GM18861 (cell line): Measurements from ENCODE around the gene NCLN.
"Not testable (repeated sequence)": the region's sequence is repeated elsewhere in the genome, so short reads cannot be mapped to it uniquely, and the experiment has no call there.

Experiments
- ATAC-seq: cut with Tn5 transposase; IDR thresholded peaks from one replicate; pipeline ENCODE4 v1.9.1; 2021; ENCODE audit not compliant: unreplicated experiment

NCLN gene

GRCh38 chr19:3185461-3186159 is at the start of gene NCLN:
Gene NCLN, plus strand, starts transcription at chr19:3185930. Its CDS starts 101 bp downstream, at chr19:3186031.
- ATAC-seq, result peak; percentile 59

- ATAC-seq, result no peak
These were observed 49.6 kb upstream of the NCLN start, which contains the start of gene GNA15 for GRCh38 chr19:3135961-3136683. Gene GNA15, plus strand, starts transcription at chr19:3136033. Its CDS starts 418 bp downstream, at chr19:3136451.

GRCh38 chr19:3136684-3137055 is 49.1 kb upstream of the NCLN start:
- ATAC-seq, result no peak

GRCh38 chr19:3137119-3137518 is 48.6 kb upstream of the NCLN start:
- no peak for ATAC-seq

- no peak for ATAC-seq
These were observed 47.5 kb upstream of the NCLN start for GRCh38 chr19:3138268-3138667.

- no peak for ATAC-seq
These were observed 45.1 kb upstream of the NCLN start for GRCh38 chr19:3140667-3141038.

- no peak for ATAC-seq
These were observed 43.4 kb upstream of the NCLN start for GRCh38 chr19:3142292-3142670.

- ATAC-seq, result no peak
These were observed 42.9 kb upstream of the NCLN start for GRCh38 chr19:3142781-3143337.

- ATAC-seq, result no peak
These were observed 39.6 kb upstream of the NCLN start for GRCh38 chr19:3145909-3146676.

- ATAC-seq, result no peak
These were observed 39.0 kb upstream of the NCLN start for GRCh38 chr19:3146677-3147100.

- ATAC-seq, result no peak
These were observed 37.2 kb upstream of the NCLN start for GRCh38 chr19:3148503-3148902.

- ATAC-seq, result no peak
These were observed 36.6 kb upstream of the NCLN start for GRCh38 chr19:3149089-3149488.

- no peak for ATAC-seq
These were observed 35.9 kb upstream of the NCLN start for GRCh38 chr19:3149526-3150505.

- no peak for ATAC-seq
These were observed 34.9 kb upstream of the NCLN start for GRCh38 chr19:3150739-3151329.

- ATAC-seq, result no peak
These were observed 33.9 kb upstream of the NCLN start for GRCh38 chr19:3151563-3152418.

GRCh38 chr19:3152419-3152780 is 33.3 kb upstream of the NCLN start:
- ATAC-seq, result no peak

- ATAC-seq, result no peak
These were observed 32.2 kb upstream of the NCLN start for GRCh38 chr19:3153286-3154230.

GRCh38 chr19:3154447-3154846 is 31.3 kb upstream of the NCLN start:
- not testable (repeated sequence) for ATAC-seq
